Mucosa of descending colon (tissue), 3 donors: Measurements from ENCODE around the gene CEP131. TPM values are rescaled to one million over a fixed set of nuclear protein-coding genes. Genes with fewer than 3 reads are reported as not detected.

ENCODE experiments used
- ATAC-seq: fragments of 200-7000 bp; cut with Tn5 transposase; one replicate; pipeline ENCODE4 v1.9.1; 2020; ENCODE audit warnings: mild to moderate bottlenecking, moderate library complexity
- DNase-seq, 3 donors: peaks; one replicate each; pipeline ENCODE4 v3.0.0-alpha.2; 2020
- H3K36me3 ChIP-seq: fragments of 200-600 bp; one replicate; pipeline ENCODE4 v1.8.0; 2021; ENCODE audit warnings: low read depth, mild to moderate bottlenecking
- H3K4me1 ChIP-seq: fragments of 200-600 bp; one replicate; pipeline ENCODE4 v1.8.0; 2021; ENCODE audit warnings: low read depth, mild to moderate bottlenecking
- H3K4me3 ChIP-seq: fragments of 200-600 bp; one replicate; pipeline ENCODE4 v1.8.0; 2021; ENCODE audit warnings: mild to moderate bottlenecking
- H3K9me3 ChIP-seq: fragments of 200-600 bp; one replicate; pipeline ENCODE4 v1.8.0; 2021; ENCODE audit warnings: mild to moderate bottlenecking
- intact Hi-C, 2 donors: fragments of 100-400 bp; cut with DNase I in 1 of 2; cut with micrococcal nuclease in 1 of 2; formaldehyde crosslinking; loops; one replicate each; pipeline versions ENCODE4 v1.11.0 to v1.11.1; 2022; cut with DNase I, micrococcal nuclease
- total RNA-seq, 3 donors: library from RNA; stranded (reverse); fragmentation: NEBNext Ultra II Directional in 2 of 3; extraction: Animal tissue kit (Norgen Biotek cat#: 25700) in 2 of 3; gene quantifications; one replicate each; pipeline versions ENCODE4 v1.2.1 to v1.2.4, GENCODE V29; 2021 to 2023
- TF ChIP-seq, protein P1 (sequence below): fragments of 200-600 bp; IDR thresholded peaks from one replicate; pipeline ENCODE4 v1.8.0; 2022; ENCODE audit warnings: antibody characterized with exemption, mild to moderate bottlenecking
- donor health status: DM: no; HTN: no; CAD: no; lungs with moderate emphysema.
- donor health status: DM: no; HTN: no; CAD: no.
- donor health status: DM: no; HTN: yes; CAD: no.

Gene CEP131
- total RNA-seq, 3 donors from 2014 or later: 5.7 to 9.3 (median 8.7) TPM

DNA sequence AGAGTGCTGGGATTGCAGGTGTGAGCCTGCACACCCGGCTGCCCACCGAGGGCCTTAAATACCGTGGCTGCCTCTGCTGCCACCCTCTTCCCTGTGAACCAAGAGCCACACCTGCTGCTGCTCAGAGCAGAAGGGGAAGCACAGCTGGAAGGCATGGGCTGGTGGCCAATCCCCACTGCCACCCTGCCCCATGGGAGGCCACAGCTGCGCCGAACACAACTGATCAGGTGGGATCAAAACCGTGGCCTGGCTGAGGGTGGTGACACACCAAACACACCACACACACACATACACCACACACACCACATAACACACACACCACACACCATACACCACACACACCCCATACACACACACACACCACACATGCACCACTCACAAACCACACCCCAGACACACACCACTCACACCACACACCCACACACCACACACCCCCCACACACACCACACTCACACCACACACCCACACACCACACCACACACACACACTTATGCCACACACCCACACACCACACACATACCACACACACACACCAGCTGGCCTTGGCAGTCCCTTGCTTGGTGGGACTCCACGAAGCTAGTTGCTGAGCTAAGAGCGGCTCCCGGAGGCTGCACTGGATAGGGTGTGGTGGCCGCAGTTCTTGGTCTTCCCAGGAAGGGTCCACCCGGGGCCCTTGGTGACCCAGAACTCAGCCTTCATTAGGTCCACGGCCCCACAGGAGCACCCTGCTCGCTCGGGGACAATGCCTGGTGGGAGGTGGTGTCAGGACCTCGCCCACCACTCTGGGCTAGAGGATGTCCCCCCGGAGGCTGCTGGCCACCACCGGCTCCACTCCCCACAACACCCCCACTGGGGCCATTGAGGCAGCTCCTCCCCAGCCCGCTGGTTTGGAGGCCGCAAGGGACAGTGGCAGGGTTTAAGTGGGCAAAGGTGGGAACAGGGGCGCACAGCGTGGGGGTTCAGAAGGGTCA lies 14.9 kb downstream of the CEP131 start:
- Histone ChIP-seq H3K36me3 (no peaks in the 10 kb centered on the region), H3K4me3 (no peak overlapping the region), H3K9me3 (no peaks in the 10 kb centered on the region), H3K4me1 (no peaks in the 10 kb centered on the region)
- intact Hi-C loops: no loop called here
- DNase-seq (no peak), ATAC-seq (no peak)
- TF ChIP-seq, protein P1, sequence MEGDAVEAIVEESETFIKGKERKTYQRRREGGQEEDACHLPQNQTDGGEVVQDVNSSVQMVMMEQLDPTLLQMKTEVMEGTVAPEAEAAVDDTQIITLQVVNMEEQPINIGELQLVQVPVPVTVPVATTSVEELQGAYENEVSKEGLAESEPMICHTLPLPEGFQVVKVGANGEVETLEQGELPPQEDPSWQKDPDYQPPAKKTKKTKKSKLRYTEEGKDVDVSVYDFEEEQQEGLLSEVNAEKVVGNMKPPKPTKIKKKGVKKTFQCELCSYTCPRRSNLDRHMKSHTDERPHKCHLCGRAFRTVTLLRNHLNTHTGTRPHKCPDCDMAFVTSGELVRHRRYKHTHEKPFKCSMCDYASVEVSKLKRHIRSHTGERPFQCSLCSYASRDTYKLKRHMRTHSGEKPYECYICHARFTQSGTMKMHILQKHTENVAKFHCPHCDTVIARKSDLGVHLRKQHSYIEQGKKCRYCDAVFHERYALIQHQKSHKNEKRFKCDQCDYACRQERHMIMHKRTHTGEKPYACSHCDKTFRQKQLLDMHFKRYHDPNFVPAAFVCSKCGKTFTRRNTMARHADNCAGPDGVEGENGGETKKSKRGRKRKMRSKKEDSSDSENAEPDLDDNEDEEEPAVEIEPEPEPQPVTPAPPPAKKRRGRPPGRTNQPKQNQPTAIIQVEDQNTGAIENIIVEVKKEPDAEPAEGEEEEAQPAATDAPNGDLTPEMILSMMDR: no peak

DNA sequence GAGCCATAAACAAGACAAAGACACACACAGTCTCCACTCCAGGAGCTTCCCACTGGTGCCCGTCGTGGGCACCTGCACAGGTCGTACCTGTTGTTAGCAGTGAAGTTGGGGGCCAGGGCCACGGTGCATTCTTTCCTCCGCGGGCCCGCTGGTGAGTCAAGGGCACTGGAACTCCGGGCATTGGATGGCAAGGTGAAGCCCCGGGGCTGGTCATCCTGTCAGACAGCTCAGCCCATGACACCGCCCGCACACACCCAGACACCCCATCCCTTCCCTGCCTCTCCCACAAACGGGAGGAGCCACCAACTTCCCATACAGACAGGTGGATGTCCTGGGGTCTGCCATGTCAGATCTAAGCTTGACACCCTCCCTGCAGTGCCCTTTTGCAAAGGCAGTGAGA lies 16.1 kb downstream of the CEP131 start:
- Histone ChIP-seq H3K4me3 (no peak overlapping the region), H3K4me1 (no peaks in the 10 kb centered on the region), H3K9me3 (no peaks in the 10 kb centered on the region), H3K36me3 (no peaks in the 10 kb centered on the region)
- TF ChIP-seq, protein P1: no peak
- intact Hi-C loops: no loop called here
- ATAC-seq (no peak), DNase-seq (no peak)

DNA sequence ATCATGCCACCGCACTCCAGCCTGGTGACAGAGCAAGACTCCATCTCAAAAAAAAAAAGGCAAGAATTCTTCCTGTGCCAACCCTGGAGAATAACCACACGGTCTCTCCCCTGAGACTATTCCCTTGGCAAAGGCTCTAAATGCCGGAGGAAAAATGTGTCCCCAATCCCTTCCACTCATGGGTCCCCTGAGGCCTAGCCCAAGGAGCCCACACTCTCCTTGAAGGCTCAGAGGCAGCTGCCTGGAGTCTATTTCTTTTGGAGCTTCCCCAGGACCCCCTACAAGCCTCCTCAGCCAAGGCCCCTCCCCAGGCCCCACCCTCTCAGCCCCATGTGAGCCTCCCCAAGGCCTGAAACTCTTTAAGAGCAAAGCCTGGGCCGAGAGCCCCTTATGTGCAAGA lies 16.6 kb downstream of the CEP131 start:
- DNase-seq: no peak
- Histone ChIP-seq H3K4me3 (no peak overlapping the region), H3K9me3 (no peaks in the 10 kb centered on the region), H3K4me1 (no peaks in the 10 kb centered on the region), H3K36me3 (no peaks in the 10 kb centered on the region)
- intact Hi-C loops: no loop called here
- TF ChIP-seq, protein P1: no peak
- ATAC-seq: no peak

DNA sequence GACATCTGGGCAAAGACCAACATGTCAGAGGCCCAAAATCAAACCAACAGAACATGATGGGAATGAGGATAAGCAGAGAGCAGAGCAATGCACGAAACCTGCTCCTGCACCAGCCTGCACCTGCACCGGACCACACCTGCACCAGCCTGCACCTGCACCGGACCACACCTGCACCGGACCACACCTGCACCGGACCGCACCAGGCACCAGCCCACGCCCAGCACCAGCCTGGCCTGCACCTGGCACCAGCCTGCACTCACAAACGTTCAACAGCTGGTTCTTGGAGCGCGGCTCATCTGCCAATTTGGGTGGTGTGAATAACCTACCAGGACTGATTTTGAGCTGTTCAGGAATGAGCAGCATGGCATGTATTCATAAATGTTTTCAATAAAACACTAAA lies 18.2 kb downstream of the CEP131 start:
- intact Hi-C loops: no loop called here
- Histone ChIP-seq H3K9me3 (no peaks in the 10 kb centered on the region), H3K36me3 (no peaks in the 10 kb centered on the region), H3K4me1 (no peaks in the 10 kb centered on the region), H3K4me3 (no peak overlapping the region)
- DNase-seq: peak in 2 of 3 donors; percentile 30 to 51
- TF ChIP-seq, protein P1: no peak
- ATAC-seq: peak; percentile 48

DNA sequence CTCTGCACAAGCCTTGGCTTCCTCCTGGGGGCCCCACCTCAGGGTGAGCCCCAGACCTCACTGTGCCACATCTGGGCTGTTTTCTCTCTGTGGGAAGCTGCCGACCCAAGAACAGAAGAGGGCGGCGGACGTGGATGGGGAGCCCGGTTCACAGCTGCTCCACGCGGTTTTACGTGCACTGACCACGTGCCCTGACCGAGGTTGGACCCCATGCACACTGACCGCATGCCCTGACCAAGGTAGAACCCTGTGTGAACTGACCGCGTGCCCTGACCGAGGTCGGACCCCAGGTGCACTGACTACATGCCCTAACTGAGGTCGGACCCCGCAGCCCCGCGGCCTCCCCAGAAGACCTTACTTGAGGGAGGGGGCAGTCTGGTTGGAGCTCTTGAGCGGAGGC lies 19.6 kb downstream of the CEP131 start:
- Histone ChIP-seq H3K36me3 (no peaks in the 10 kb centered on the region), H3K4me3 (no peak overlapping the region), H3K9me3 (no peaks in the 10 kb centered on the region), H3K4me1 (no peaks in the 10 kb centered on the region)
- ATAC-seq (no peak), DNase-seq (no peak)
- intact Hi-C loops: no loop called here
- TF ChIP-seq, protein P1: no peak
